HG03575 (cell line): ENCODE measurements around the gene TAC3.
"Not testable (repeated sequence)": the region's sequence is repeated elsewhere in the genome, so short reads cannot be mapped to it uniquely, and the experiment has no call there.

ENCODE experiments used
- ATAC-seq: cut with Tn5 transposase; IDR thresholded peaks from one replicate; pipeline ENCODE4 v1.9.1; 2021; ENCODE audit not compliant: unreplicated experiment, insufficient number of reproducible peaks, low FRiP score; ENCODE audit errors: extremely low read depth

Gene TAC3

GRCh38 chr12:57039016-57039798, 22.9 kb upstream of the TAC3 start:
- ATAC-seq = no peak

GRCh38 chr12:57037264-57037663, 20.9 kb upstream of the TAC3 start:
- no peak for ATAC-seq

- no peak for ATAC-seq
Observed at GRCh38 chr12:57033431-57033830, 17.1 kb upstream of the TAC3 start.

- ATAC-seq = no peak
Observed at GRCh38 chr12:57031789-57032188, 15.5 kb upstream of the TAC3 start.

DNA sequence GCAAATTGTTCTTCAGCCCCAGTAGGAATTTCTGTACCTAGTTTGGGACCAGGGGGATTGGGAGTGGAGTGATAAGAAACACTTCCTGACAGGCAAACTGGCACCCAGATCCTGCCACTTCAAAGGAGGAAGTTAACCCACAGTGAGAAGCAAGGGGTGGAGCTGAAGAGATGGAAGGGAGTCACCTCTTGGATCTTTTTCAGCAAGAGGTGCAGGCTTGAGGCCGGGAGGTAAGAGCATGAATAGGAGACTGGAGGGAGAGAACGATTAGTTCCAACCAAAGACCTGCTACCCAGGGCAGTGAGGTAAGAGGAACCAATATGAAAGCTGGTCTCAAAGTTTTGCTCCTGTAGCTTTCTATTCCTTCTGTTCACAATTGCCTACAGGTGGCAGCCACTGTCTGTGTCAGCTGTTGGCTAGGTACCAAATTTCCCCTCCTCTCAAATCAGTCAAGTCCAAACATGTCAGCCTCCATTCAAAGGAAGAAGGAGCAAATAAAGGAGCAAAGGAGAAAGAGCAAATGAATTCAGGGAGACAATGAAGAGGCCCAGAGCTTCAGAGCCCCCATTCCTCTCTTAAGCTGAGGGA, 14.9 kb upstream of the TAC3 start:
- ATAC-seq = no peak

DNA sequence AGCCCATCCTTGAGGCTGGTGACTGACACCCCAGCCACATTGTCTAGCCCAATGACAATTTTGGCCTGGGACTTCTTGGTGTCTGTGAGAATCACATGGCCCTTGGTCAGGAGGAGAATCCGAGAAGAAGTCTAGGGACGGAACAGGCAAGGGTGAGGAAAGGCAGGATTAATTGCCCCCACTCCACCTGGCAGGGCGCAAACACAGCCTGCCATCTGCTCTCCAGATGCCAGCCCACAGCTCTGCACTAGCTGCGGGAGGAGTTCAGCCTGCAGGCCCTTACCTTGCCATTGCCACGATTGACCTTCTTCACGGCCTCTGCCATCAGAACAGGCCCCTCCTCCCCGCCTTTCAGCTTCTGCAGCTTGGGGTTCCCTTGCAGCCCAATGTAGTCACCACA, 13.1 kb upstream of the TAC3 start:
- ATAC-seq = no peak

GRCh38 chr12:57027805-57028153, 11.4 kb upstream of the TAC3 start:
- no peak for ATAC-seq

- no peak for ATAC-seq
Observed at GRCh38 chr12:57027011-57027804, 10.9 kb upstream of the TAC3 start.

DNA sequence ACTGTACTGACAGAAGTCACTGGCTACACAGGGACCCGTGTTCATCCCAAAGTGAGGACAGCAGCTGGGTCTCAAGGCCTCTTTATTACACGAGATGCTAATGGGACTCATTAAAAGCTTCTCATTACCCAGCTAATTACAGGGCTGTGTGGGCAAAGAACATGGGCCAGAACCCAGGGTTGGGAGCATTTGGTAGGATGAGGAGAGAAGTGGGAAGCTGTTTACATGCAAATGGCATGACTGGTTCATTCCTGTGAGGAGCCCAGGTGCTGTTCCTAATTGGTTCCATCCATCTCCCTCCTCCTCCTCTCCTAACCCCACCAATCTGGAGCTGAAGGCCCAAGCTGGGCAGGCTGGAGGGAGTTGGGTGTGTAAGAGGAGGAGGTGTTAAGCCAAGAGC, 8.9 kb upstream of the TAC3 start:
- no peak for ATAC-seq

GRCh38 chr12:57022324-57022723, 6.0 kb upstream of the TAC3 start:
- ATAC-seq = not testable (repeated sequence)

- ATAC-seq = no peak
Observed at GRCh38 chr12:57019983-57020719, 3.8 kb upstream of the TAC3 start.

DNA sequence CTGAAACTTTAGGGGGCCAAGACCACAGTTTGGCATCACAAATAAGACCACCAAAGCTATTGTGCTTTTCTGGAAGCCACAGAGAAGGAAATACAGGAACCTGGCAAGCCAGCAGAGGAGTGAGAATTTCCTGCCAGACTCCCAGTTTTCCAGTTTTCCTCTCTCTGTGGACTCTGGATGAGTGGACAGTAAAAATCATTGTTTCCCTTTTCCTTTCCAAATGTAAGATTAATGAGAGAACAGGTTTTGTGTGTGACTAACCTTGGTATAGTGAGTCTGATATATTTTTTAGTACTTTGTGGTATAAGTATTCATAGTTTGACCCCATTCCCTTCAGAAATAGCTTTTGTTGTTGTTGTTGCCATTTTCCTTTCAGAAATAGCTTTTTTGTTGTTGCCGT, 2.6 kb upstream of the TAC3 start:
- ATAC-seq = no peak

GRCh38 chr12:57018353-57018752, 2.0 kb upstream of the TAC3 start:
- not testable (repeated sequence) for ATAC-seq

DNA sequence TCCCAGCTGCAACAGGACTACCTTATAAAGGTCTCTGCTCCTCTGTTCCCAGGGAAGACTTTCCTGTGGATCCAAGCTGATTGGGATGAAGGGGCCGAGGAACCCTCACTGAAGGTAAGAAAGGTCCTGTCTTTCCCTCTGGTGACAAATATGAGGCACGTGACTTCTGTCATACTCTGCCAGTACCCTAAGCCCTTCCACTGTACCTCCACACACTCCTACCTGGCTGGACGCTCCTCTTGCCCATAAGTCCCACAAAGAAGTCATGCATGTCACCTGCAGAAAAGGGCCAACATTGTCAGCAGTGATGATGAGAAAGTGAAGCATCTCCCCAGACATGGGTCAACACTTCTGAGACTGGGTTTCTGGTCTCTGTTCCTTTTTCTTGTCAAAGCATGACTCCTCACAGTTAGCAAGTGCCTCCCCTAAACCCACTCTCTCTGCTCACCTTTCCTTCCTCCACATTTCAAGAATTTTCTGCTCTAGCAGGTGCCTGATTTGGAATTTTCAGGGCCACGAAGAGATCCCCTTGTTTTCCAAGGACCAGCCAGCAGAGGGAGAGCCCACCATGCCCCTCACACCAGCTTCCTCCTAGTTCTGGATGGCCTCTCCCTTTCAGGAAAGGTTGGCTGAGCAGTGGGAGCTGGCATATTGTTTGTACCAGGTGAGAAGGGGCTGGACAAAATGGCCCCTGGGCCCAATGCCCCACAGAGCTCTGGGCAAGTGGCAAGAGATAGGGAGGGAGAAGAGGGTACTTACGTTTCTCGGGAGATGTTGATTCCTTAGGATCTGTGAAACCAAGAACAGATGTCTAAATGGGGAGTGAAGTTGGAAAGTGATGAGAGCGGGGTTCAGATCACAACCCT, 3.5 kb downstream of the TAC3 start:
- no peak for ATAC-seq

- no peak for ATAC-seq
Observed at GRCh38 chr12:57011438-57012424, 4.6 kb downstream of the TAC3 start.

DNA sequence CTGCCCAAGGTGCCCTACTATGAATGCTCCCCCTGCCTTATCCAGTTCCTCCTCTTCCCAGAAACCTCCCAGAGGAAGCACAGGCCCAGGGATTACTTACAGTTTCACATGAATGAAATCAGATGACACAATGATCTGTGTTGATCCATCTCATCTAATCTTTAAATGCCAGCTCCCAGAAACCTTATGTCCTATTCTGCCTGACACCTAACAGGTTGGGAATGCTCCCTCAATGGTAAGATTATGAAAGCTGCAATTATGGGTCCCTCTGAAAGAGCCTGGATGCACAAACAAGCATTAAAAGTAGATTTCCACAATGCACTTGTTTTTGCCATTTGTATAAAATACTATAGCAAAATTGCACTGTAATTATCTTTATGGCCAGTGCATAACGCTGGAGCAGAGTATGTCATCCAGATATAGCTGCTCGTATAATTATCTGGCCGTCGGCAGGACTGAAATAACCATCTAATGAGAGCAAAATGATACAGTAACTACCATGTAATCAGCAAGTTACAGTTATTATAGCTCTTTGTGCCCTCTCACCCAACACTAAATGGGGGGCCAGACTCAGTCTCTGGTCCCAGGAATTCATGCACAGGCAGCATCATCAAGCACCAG, 5.6 kb downstream of the TAC3 start:
- ATAC-seq = no peak

DNA sequence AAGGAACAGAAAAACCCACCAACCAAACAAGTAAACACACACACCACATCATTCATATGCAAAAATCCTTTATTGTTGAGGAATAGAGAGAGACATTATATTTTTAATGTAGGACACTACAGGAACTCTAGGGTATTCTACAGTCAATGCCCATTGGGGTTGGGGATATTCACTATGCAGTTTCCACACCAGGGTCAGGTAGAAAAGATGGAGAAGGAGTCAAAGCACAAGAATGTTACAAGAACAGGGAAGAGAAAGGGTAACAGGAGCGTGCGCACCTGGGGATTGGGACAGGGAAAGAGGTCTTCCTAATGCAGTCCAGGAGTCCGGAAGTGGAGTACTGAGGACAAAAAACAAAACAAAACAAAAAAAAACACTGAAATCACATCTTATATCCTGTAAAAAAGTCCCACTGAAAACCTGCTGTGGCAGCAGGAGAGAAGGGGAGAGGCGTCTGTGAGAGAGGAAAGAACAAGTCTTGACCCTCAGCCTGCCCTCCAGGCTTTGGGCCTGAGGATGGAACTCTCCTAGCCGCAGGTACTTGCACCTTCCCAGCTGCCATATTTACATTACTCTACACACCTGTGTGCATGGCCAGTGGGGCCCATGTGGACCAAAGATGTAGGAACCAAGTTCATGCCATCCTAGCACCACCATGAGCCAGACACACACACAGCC, 6.2 kb downstream of the TAC3 start:
- ATAC-seq = no peak
